Activated CD8-positive, alpha-beta memory T cell treated with anti-CD3 and anti-CD28 coated beads, Interleukin-2, amount 50 U/mL, for 4 hours (primary cell): ENCODE data around the gene ENG.
"Not testable (repeated sequence)": the region's sequence is repeated elsewhere in the genome, so short reads cannot be mapped to it uniquely, and the experiment has no call there.

Experiments used
- DNase-seq: peaks from one replicate; pipeline ENCODE4 v3.0.0-alpha.2; 2020

ENG gene

DNA sequence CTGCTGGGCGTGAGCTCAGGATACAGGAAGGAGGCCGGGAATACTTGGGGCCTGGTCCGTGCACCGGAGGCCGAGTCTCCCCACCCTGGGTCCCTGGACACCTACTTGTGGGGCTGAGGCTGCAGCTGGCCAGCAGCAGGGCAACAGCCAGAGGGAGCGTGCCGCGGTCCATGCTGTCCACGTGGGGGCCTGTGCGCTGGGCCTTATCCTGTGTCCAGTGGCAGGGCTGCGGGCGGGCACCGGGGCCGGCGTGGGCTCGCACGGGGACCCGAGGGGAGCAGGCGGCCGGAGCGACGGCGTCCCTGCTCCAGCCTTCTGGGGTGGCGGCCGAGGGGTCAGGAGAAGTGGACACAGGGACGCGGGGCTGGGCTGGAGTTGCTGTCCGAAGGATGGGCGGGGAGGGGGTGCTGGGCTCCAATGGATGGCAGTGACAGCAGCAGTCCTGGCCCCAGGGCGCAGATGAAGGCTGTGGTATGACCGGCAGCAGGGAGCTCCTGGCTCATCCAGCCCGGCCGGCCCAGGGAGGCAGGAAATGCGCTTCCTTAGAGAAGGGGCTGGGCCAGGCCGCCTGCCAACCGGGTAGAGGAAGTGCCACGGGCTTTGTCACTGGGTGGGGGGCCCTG is at the start of gene ENG:
TSS of gene ENG (minus strand) at position 475 of the 623 bp plus-strand sequence. CDS start at position 172, 303 bp downstream.
- DNase-seq = no peak

- peak; percentile 65 for DNase-seq
Measured at GRCh38 chr9:127903557-127904475, 49.4 kb upstream of the ENG start.

DNA sequence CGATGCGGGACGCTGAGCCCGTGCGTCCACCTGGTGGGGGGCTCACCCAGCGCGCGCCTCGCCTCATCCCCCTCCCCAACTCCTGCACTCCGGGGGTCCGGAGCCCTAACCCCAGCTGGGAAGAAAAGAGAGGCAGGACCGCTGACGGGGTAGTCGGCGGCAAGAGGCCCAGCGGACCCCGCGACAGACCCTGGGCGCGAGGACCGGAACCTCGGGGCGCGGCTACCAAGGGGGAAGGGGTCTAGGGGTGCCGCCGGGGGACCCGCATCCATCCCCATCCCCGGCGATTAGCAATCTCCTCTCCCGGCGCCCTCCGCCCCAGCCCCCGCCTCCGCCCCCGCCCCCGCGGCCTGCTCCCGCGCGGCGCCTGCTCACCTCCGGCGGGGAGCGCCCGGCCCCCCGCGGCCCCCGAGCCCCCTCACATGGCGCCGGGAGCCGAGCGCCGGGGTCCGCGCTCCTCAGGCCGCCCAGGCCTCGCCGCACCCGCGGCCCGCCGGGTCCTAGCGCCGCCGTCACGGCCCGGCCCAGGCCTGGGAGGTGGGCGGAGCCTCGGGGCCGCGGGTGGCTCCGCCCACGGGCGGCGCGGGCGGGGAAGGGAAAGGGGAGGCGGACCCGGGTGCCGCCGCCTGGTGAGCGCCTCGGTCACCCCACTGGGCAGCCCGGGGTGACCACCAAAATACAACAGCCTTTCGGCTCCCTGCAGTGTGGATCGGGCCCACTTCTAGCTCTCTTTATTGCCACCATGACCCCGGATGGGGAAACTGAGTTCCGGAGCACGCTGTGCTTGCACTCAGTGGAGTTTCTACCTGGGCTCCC is 44.9 kb upstream of the ENG start, which contains the start of gene ST6GALNAC6:
TSS of gene ST6GALNAC6 (minus strand) at position 476 of the 816 bp plus-strand sequence. CDS start 1,622 bp downstream, outside the sequence.
- DNase-seq = peak; percentile 75

DNA sequence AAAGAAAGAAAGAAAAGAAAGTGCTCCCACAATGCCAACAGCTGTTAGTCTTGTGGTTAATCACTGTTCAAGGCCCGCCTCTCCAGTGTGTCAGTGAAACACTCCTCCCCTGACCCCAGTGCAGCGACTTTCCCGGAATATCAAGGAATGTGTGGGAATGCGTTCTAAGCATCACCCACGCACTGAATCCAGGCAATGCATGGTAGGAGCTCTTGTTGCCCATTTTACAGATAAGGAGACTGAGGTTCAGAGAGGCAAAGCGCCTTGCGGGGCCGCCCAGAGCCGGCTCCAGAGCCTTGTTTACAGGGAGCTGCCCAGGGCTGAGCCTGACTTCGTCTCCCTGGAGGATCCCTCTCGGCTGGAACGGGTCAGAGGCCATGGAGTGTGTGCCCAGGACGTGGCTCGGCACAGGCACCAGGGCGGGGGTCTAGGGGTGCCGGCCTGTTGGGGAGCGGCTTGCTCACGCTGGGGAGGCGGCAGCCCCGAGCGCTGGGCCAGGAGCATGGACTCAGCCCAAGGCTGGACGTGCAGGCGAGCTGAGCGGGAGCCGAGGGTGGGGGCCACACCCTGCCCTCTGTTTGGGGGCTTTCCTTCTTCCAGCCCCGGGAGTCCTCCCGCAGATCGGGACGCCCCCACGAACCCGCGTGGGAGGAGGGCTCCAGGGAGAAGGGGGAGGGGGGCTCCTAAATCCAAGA is 44.1 kb upstream of the ENG start:
- DNase-seq = no peak

DNA sequence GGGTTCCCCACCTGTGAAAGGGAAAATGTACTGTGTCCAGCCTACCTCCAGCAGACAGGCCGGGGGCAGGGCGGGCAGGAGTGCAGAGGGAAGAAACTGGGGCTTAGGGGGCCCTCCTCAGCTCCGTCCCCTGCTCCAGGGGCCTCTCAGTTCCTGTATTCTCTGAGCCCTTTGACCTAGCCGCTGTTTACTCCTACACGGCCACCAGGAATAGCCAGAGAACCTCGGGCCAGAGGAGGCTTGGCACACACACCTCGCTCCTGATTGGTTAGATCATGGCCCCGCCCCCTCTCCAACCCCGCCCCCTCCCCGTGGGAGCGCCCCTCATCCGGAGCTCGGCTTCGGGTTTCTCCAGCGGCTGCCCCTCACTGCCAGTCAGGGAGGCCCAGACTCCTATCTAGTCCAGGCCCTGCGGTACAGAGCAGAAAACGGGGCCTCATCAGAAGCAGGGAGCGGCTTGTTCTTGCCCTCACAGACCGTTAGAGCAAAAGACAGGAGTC is 42.8 kb upstream of the ENG start:
- no peak for DNase-seq

DNA sequence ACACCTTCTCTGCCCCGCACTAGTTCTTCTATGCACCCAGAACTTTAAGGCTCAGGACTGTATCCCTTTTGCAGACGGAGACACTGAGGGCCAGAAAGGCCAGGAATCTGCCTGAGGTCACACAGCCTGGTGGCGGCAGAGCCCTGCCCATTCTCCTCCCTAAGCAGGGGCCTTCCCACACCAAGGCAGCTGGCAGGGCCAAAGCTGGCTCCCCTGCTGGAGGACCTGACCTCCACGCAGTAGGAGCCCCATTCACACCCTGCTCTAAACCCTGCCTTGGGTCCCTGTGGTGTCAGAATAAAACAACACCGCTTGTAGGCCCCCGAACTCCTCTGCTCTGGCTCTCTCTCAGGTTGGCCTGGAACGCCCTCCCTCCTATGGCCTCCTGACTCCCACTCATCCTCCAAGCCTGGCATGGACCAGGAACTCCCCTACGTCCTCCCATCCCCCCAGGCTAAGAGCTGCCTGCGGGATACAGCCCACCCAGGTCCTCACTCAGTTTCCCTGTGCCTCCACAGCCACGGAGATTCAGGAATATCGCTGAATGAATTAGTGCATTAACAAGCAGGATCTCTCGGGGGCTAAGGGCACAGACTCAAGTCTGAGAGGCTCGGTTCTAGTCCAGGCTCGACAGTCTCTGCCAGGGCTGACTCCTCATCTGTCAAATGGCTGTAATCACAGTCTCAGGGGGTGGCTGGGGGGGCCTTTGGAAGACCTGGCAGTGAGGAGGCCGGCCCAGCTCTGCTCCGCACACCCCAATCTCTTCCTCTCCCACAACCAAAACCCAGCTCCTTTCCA is 42.1 kb upstream of the ENG start:
- no peak for DNase-seq

- DNase-seq = no peak
Measured at GRCh38 chr9:127895811-127896210, 41.4 kb upstream of the ENG start.

DNA sequence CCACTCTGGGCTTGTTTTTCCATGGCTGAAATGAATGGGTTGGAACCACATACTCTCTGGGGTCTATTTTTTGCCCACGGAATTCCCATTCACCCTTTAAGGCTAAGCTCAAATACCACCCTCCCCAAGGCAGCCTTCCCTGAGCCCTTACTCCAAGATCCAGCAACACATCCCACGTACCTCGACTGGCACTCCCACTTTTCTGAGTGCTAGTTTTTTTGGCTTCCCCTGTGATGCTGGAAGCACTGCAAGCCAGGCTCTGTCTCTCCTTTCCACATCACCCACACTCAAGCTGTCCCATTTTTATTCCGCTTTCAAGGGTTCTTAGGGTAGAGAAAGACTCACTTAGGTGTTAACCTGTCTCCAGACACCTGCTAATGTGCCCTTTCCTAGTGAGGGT is 38.9 kb upstream of the ENG start:
- no peak for DNase-seq

GRCh38 chr9:127892831-127893230 is 38.4 kb upstream of the ENG start:
- DNase-seq = no peak

DNA sequence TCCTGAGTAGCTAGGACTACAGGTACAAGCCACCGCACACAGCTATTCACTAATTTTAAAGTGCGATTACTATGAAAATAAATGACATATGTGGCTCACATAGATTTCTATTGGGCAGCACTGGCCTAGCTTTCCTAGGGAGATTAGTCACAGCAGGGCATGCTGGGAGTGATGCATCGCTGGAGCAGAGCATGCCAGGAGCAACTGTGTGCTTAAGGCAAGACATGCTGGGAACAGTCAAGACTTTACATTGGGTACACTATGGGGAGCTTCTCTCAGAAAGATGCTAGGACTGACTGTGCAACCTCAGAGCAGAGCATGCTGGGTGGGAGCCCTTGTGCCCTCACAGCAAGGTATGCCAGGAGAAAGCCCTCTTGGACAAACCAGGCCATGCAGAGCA is 35.6 kb upstream of the ENG start:
- no peak for DNase-seq

GRCh38 chr9:127887792-127888191 is 33.3 kb upstream of the ENG start:
- no peak for DNase-seq

DNA sequence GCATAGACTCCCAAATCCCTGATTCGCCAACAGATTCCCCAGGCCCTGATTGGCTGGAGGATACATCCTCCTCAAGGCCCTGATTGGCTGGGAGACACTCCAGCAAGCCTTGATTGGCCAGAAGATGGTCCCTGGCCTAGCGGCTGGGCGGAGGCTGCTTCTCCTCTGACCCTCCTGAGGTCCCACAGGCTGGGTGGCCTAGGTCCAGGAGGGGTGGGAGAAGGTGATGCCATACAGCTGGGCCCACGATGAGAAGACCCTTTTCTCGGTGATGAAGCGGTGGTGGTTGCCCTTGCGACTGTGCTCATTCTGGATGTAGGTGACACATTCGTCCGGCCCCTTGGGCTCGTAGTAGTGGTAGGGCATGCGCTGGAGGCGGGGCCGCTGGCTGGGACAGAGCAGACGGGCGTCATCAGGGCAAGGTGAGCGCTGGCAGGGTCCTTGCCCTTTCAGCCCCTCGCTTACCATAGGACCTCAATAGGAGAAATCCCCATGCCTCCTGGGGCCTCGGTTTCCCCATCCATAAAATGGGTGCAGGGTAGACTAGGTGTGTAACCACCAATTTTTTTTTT is 32.0 kb upstream of the ENG start:
- DNase-seq = no peak

DNA sequence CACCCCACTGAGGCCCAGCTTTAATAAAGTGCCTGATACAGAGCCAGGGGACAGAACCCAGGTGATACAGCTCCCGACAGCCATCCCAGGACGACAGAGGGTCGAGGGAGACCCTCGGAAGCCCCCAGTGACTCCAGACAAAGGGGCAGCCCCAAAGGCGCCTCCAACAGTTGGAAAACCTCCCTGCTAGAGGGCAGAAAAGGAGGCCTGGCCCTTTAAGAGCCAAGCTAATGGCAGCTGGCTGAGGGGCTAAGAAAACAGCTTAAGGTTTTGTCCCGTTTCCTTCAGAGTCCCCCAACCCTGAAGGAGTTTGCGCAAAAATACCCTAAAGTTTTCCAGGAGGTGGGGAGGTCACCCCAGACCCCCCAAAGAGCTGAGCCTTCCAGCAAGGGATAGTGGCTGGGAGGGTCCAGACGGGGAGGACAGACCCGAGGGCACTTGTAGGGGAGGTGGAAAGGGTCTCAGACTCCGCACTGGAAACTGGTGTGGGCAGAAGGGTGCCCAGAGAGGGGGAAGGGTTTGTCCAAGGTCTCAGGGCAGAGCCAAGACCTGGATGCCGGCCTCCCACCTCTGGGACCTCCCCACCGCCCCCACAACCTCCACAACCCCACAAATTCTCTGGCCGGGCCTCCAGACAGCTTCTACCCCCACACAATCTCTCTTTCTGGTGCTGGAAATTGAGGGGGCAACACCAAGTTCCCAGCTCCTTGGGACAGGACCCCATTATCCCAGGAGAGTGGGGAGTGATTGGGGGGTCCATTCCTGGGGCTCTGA is 31.2 kb upstream of the ENG start:
- no peak for DNase-seq

DNA sequence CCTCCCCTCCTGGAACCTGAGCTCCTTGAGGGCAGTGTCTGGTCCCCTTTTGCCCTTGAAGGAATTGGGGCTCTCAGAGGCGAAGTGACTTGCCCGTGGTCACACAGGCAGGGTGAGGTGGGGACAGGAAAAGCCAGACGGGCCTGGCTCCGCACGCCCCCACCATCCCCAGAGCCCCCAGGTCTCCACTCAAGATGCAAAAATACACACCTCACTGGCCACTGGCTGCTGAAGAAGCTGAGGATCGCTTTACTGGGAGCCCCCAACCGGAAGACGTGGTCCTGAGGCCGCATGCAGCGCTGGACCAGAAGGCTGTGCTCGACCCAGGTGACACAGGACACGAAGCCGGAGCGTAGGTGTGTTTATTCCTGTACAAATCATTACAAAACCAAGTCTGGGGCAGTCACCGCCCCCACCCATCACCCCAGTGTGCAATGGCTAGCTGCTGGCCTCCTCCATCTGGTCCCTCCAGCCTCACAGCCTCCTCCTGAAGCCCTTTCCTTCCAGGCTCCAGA is 30.6 kb upstream of the ENG start:
- no peak for DNase-seq

DNA sequence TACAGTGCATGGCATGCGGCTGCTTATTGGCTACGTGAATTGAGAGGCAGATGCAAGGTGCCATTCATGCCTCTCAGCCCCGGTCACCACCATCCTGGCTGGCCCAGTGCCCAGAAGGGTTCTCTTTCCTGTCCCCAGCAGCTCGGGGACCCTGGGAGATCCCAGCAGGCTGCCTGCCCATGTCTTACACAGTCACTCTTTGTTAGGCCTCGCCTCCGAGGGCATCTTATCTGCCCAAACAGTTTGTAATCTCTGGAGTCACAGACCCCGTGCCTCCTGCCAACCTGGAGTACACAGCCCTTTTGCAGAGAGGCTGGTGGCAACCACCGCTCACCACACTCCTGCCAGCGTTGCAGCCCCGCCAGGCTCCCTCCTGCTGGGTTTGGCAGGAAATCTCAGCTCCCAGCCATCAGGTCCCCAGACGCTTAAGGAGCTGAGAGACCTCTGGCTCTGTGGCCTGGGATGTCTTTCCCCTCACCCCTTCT is 30.0 kb upstream of the ENG start:
- DNase-seq = no peak

- DNase-seq = no peak
Measured at GRCh38 chr9:127883959-127884358, 29.5 kb upstream of the ENG start.

GRCh38 chr9:127881715-127882114 is 27.3 kb upstream of the ENG start:
- DNase-seq = not testable (repeated sequence)

- no peak for DNase-seq
Measured at GRCh38 chr9:127880143-127880542, 25.7 kb upstream of the ENG start.

- DNase-seq = no peak
Measured at GRCh38 chr9:127878652-127879390, 24.4 kb upstream of the ENG start.
